Tibial artery (tissue), 4 donors: ENCODE measurements around the gene NKX2-4.

Experiments used
- DNase-seq, 2 donors: peaks; one replicate each; pipeline ENCODE4 v3.0.0-alpha.2; 2019
- H3K27ac ChIP-seq, 2 donors: fragments of 200-600 bp; sonication (generic) in 1 of 2; 1 replicate in 1 of 2; 2 replicates in 1 of 2; pipeline ENCODE4 v1.5.1; 2018 to 2019; ENCODE audit warnings: mild to moderate bottlenecking in 1 of 2
- H3K27me3 ChIP-seq, 2 donors: fragments of 200-600 bp; sonication (generic) in 1 of 2; one replicate each; pipeline versions ENCODE4 v1.5.1 to v1.6.0; 2016 to 2019
- H3K36me3 ChIP-seq, 3 donors: fragments of 200-600 bp; sonication (generic) in 2 of 3; one replicate each; pipeline ENCODE4 v1.5.1; 2016 to 2019; ENCODE audit warnings: mild to moderate bottlenecking in 2 of 3
- H3K4me1 ChIP-seq, 4 donors: fragments of 200-600 bp; sonication (generic) in 2 of 4; 1 replicate in 3 of 4; 2 replicates in 1 of 4; pipeline ENCODE4 v1.5.1; 2016 to 2019
- H3K4me3 ChIP-seq, 2 donors: fragments of 200-600 bp; sonication (generic) in 1 of 2; 1 replicate in 1 of 2; 2 replicates in 1 of 2; pipeline ENCODE4 v1.5.1; 2018 to 2019; ENCODE audit warnings: mild to moderate bottlenecking in 2 of 2
- H3K9me3 ChIP-seq, 3 donors: fragments of 200-600 bp; sonication (generic) in 1 of 3; one replicate each; pipeline ENCODE4 v1.5.1; 2016 to 2019
- intact Hi-C: fragments of 100-400 bp; cut with DNase I; formaldehyde crosslinking; loops from one replicate; pipeline ENCODE4 v1.15.0; 2023; ENCODE audit warnings: low total_unique reads
- TF ChIP-seq, protein P1 (sequence below), 2 experiments: fragments of 200-600 bp in 1 of 2; fragments of 450-650 bp in 1 of 2; IDR thresholded peaks; one replicate each; pipeline ENCODE4 v1.5.1; 2017 to 2019; ENCODE audit warnings: antibody characterized with exemption in 2 of 2, mild to moderate bottlenecking in 1 of 2, moderate library complexity in 1 of 2

Gene NKX2-4

DNA sequence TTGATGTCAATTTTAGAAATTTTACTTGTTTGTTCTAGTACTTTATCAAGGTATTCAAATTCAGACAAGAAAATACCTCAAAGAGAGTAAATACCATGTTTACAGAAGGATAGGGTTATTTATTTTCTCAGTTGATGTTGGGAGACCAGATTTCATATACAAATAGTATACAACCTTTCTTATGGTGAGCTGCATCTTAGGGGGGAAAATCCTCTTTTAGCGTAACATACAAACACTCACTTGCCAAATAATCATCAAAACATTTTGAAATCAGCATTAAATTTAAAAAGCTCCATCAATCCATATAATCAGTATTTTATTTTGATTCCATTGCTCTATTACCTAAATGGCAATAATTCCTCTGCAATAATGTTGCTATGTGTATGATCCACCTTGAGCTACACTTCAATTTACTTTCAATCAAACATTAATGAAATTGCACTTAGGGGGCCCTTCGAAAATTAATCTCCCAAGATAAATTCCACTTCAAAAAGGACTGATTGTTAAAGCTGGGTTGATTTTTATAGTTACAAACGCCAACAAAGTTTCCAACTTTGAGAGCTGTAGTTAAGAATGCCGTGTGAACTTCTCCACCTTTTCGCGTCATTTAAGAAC is 2.2 kb downstream of the NKX2-4 start:
- Histone ChIP-seq H3K4me3 (no peak overlapping the region), H3K36me3 (peaks cover 0 to 9% (median 7%) of the 10 kb centered on the region in 3 donors), H3K9me3 (no peaks in the 10 kb centered on the region), H3K4me1 (peaks cover 0 to 21% (median 17%) of the 10 kb centered on the region in 4 donors), H3K27ac (no peak overlapping the region), H3K27me3 (peaks cover 0 to 86% of the 10 kb centered on the region in 2 donors)
- TF ChIP-seq, protein P1, sequence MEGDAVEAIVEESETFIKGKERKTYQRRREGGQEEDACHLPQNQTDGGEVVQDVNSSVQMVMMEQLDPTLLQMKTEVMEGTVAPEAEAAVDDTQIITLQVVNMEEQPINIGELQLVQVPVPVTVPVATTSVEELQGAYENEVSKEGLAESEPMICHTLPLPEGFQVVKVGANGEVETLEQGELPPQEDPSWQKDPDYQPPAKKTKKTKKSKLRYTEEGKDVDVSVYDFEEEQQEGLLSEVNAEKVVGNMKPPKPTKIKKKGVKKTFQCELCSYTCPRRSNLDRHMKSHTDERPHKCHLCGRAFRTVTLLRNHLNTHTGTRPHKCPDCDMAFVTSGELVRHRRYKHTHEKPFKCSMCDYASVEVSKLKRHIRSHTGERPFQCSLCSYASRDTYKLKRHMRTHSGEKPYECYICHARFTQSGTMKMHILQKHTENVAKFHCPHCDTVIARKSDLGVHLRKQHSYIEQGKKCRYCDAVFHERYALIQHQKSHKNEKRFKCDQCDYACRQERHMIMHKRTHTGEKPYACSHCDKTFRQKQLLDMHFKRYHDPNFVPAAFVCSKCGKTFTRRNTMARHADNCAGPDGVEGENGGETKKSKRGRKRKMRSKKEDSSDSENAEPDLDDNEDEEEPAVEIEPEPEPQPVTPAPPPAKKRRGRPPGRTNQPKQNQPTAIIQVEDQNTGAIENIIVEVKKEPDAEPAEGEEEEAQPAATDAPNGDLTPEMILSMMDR (IDR thresholded peaks at IDR 0.05): no peak
- no peak for DNase-seq
- intact Hi-C loops: no loop called here

DNA sequence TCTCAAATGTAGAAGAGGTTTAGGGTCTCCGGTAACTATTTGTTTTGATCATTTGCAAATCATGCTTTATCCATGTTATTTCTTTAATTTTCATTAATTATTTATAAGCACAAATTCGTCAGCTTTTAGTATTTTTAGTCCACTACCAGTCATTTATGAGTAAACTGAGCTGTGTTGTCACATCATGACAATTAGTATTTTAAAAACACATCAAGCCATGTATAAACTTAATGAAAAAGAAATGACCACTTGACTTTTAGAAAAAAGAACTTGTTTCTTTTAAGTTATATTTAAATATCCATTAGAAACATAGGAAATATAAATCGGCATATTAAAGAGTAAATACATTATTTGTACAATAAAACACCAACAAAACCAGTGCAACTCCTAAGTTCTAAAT is 2.8 kb downstream of the NKX2-4 start:
- H3K9me3 ChIP-seq: no peaks in the 10 kb centered on the region
- H3K4me1 ChIP-seq: peaks cover 0 to 21% (median 17%) of the 10 kb centered on the region in 4 donors
- no peak overlapping the region for H3K27ac ChIP-seq
- H3K36me3 ChIP-seq: peaks cover 5 to 14% (median 14%) of the 10 kb centered on the region in 3 donors
- intact Hi-C loops: no loop called here
- TF ChIP-seq, protein P1 (IDR thresholded peaks at IDR 0.05): no peak
- H3K4me3 ChIP-seq: no peak overlapping the region
- peaks cover 0 to 80% of the 10 kb centered on the region in 2 donors for H3K27me3 ChIP-seq
- no peak for DNase-seq

DNA sequence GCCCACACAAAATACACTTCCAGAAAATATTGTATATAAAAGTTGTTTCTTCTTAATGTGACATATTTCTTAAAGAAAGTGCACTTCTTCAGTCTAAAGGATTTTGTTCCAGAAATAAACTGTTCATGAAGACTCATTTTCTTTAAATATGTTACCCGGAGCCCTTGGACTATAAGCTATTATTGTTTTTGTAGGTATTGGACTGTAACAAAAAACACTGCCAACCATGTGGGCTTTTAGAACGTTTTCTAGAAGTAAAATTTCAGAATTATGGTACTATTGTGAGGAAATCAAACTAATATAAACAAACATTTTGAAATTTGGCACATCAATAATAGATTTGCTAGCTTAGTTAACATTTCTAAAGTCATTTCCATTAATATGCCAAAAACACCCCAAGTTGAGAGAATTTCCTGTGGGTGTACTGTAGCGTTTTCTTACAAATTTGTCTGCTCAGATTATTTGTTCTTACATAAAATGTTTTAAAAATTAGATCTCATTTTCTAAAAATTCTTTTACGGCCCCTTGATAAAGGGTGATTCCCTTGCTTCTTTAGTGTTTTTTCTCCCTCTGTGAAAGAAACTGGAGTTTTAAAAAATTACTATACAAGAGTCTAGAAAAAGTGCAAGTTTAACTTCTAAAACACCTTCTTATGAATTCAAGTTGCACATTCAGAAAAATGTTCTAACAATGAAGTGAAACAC is 3.4 kb downstream of the NKX2-4 start:
- intact Hi-C loops: no loop called here
- H3K27me3 ChIP-seq: peaks cover 0 to 74% of the 10 kb centered on the region in 2 donors
- H3K27ac ChIP-seq: no peak overlapping the region
- TF ChIP-seq, protein P1 (IDR thresholded peaks at IDR 0.05): no peak
- peaks cover 0 to 21% (median 17%) of the 10 kb centered on the region in 4 donors for H3K4me1 ChIP-seq
- no peak for DNase-seq
- H3K4me3 ChIP-seq: no peak overlapping the region
- no peaks in the 10 kb centered on the region for H3K9me3 ChIP-seq
- peaks cover 11 to 19% (median 19%) of the 10 kb centered on the region in 3 donors for H3K36me3 ChIP-seq

GRCh38 chr20:21393166-21393565 is 4.2 kb downstream of the NKX2-4 start:
- H3K27me3 ChIP-seq: peaks cover 0 to 66% of the 10 kb centered on the region in 2 donors
- H3K36me3 ChIP-seq: peaks cover 19 to 23% (median 19%) of the 10 kb centered on the region in 3 donors
- no peak overlapping the region for H3K27ac ChIP-seq
- peaks cover 0 to 21% (median 17%) of the 10 kb centered on the region in 4 donors for H3K4me1 ChIP-seq
- intact Hi-C loops: no loop called here
- DNase-seq: no peak
- TF ChIP-seq, protein P1 (IDR thresholded peaks at IDR 0.05): no peak
- no peaks in the 10 kb centered on the region for H3K9me3 ChIP-seq
- H3K4me3 ChIP-seq: no peak overlapping the region

- peaks cover 0 to 54% of the 10 kb centered on the region in 2 donors for H3K27me3 ChIP-seq
- H3K4me1 ChIP-seq: peaks cover 0 to 14% (median 13%) of the 10 kb centered on the region in 4 donors
- intact Hi-C loops: no loop called here
- DNase-seq: no peak
- peaks cover 21 to 34% (median 30%) of the 10 kb centered on the region in 3 donors for H3K36me3 ChIP-seq
- TF ChIP-seq, protein P1 (IDR thresholded peaks at IDR 0.05): no peak
- H3K27ac ChIP-seq: no peak overlapping the region
- no peaks in the 10 kb centered on the region for H3K9me3 ChIP-seq
- no peak overlapping the region for H3K4me3 ChIP-seq
Observed at GRCh38 chr20:21391972-21392352, 5.4 kb downstream of the NKX2-4 start.
